ENCODE data around the gene PRR5L. TPM values are rescaled to one million over a fixed set of nuclear protein-coding genes. Genes with fewer than 3 reads are reported as not detected.
A peak's percentile ranks its signal among the peaks of the same experiment; 100 is the strongest.

PRR5L gene
- total RNA-seq, 1 donor from 2014 or later, result 14.7 TPM

DNA sequence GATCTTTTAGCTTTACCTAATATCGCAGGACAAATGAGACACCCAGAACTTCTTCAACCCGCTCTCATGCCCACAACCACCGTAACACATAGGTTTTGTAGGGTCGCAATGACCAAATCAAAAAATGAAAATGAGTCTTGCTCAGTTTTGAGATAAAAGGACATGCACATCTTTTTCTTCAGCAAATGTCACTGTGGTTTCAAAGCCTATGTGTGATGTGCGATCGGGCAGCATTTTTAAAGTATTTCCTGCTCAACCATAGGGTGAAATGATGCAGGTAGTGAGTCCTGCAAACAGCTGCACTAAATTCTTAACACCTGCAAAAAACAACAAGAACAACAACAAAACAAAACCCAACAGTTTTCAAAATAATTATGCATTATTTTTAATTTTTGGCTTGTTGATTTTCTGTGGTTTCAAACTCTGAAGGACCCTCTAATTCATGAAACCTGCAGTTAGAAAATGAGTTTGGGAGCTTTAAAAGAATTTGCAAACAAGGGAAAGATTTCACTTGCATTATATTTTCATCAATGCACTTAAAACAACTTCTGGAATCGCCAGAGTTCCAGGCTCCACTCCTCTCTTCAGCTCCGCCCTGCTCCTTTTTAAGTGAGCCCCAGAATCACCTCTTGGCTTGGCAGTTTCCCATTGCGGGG, 79.4 kb downstream of the PRR5L start:
- Histone ChIP-seq H3K27ac (no peak overlapping the region), H3K9ac (no peak overlapping the region)

DNA sequence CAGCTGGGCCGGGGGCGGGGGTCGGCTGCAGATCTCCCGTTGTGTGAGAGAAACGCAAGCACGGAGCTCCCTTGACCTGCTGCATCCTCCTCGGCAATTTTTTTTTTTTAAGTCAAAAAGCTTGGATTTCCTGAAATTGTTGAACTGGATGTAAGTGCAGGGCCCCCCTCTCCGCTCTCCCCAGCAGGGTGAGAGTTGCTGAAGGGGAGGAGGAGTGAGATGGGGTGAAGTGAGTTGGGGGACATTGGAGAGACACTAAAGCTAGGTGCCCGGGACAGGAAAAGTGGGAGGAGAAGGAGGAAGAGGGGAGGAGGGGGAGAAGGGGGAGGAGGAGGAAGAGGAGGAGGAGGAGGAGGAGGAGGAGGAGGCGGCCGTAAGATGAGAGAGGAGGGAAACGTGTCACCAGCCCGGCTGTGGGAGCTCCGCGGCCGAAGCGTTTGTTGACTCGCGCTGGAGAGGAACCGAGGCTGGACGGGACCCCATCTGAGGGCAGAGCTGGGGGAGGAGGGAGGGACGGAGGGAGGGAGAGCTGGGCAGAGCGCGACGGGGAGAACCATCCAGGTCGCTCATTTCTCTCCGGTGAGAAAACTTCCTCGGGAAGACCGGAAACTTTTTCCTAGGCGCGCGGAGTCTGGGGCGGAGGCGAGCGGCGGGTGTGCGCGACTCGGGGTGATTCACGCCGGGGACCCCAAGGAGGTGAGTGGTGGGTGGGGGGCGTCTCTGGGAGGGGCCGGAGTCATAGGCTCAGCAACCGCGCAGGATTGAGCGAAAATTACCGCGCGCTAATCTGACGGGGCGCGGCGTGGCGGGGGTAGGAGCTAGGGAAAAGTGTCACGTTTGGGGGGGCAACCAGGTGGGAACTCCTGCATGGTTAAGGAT, 80.2 kb downstream of the PRR5L start:
- H3K9ac ChIP-seq, result no peak overlapping the region
- Mint-ChIP-seq H3K27ac (peak overlapping the region; percentile 54), H3K27me3 (ENCODE audit: insufficient read depth, low read depth) (peaks cover 7% of the 10 kb centered on the region), H3K4me1 (peaks cover 57% of the 10 kb centered on the region), H3K4me3 (peak overlapping the region; percentile 98), H3K36me3 (peaks cover 18% of the 10 kb centered on the region), H3K9me3 (no peaks in the 10 kb centered on the region)
- H3K79me2 ChIP-seq (ENCODE audit: low read depth), result peaks cover 16% of the 10 kb centered on the region
- H3K4me1 ChIP-seq, result peaks cover 40% of the 10 kb centered on the region
- H4K20me1 ChIP-seq (ENCODE audit: low read depth), result no peaks in the 10 kb centered on the region
- H3K9me3 ChIP-seq (ENCODE audit: low read depth), result no peaks in the 10 kb centered on the region
- H3K36me3 ChIP-seq, result no peaks in the 10 kb centered on the region
- peak; percentile 72 for DNase-seq (ENCODE audit: low spot score)
- H3K4me2 ChIP-seq, result peak overlapping the region; percentile 89
- no peak overlapping the region for H3K27ac ChIP-seq
- peaks cover 27% of the 10 kb centered on the region for H3K27me3 ChIP-seq
- H3K4me3 ChIP-seq, result peak overlapping the region; percentile 63
- no peak for TF ChIP-seq EZH2phosphoT487 (IDR thresholded peaks at IDR 0.05)
- TF ChIP-seq EZH2 (IDR thresholded peaks at IDR 0.05), result no peak
- TF ChIP-seq CTCF (IDR thresholded peaks at IDR 0.05), result no peak
- peak overlapping the region; percentile 73 for H2AFZ ChIP-seq (replicated peaks)
- H3F3A ChIP-seq (ENCODE audit: low read depth), result peaks cover 24% of the 10 kb centered on the region

More for the DNA sequence above, 79.4 kb downstream of the PRR5L start:
- Histone ChIP-seq H3K79me2 (ENCODE audit: low read depth) (peaks cover 16% of the 10 kb centered on the region), H3K9me3 (ENCODE audit: low read depth) (no peaks in the 10 kb centered on the region), H3K4me1 (peaks cover 33% of the 10 kb centered on the region), H3K27me3 (peaks cover 27% of the 10 kb centered on the region), H3F3A (ENCODE audit: low read depth) (peaks cover 24% of the 10 kb centered on the region), H3K4me3 (peak overlapping the region; percentile 63), H4K20me1 (ENCODE audit: low read depth) (no peaks in the 10 kb centered on the region), H3K36me3 (no peaks in the 10 kb centered on the region), H3K4me2 (peak overlapping the region; percentile 89), H2AFZ (replicated peaks) (peak overlapping the region; percentile 73)
- Mint-ChIP-seq H3K4me3 (peak overlapping the region; percentile 98), H3K27ac (no peak overlapping the region), H3K9me3 (no peaks in the 10 kb centered on the region), H3K4me1 (peaks cover 52% of the 10 kb centered on the region), H3K27me3 (ENCODE audit: insufficient read depth, low read depth) (peaks cover 7% of the 10 kb centered on the region), H3K36me3 (peaks cover 15% of the 10 kb centered on the region)
- no peak for DNase-seq (ENCODE audit: low spot score)
- no peak for TF ChIP-seq CTCF (IDR thresholded peaks at IDR 0.05)
- no peak for TF ChIP-seq EZH2phosphoT487 (IDR thresholded peaks at IDR 0.05)
- TF ChIP-seq EZH2 (IDR thresholded peaks at IDR 0.05), result no peak

- TF ChIP-seq CTCF (IDR thresholded peaks at IDR 0.05), result peak; percentile 78
- TF ChIP-seq EZH2phosphoT487 (IDR thresholded peaks at IDR 0.05), result no peak
- Histone ChIP-seq H3K4me2 (peak overlapping the region; percentile 89), H2AFZ (replicated peaks) (peak overlapping the region; percentile 73), H3K9ac (no peak overlapping the region), H3K27me3 (peaks cover 27% of the 10 kb centered on the region), H3K79me2 (ENCODE audit: low read depth) (peaks cover 16% of the 10 kb centered on the region), H3K4me3 (peak overlapping the region; percentile 63), H3K36me3 (no peaks in the 10 kb centered on the region), H3K4me1 (peaks cover 38% of the 10 kb centered on the region), H3F3A (ENCODE audit: low read depth) (peaks cover 24% of the 10 kb centered on the region), H4K20me1 (ENCODE audit: low read depth) (no peaks in the 10 kb centered on the region), H3K27ac (no peak overlapping the region), H3K9me3 (ENCODE audit: low read depth) (no peaks in the 10 kb centered on the region)
- peaks cover 56% of the 10 kb centered on the region for H3K4me1 Mint-ChIP-seq
- H3K27me3 Mint-ChIP-seq (ENCODE audit: insufficient read depth, low read depth), result peaks cover 7% of the 10 kb centered on the region
- peak overlapping the region; percentile 54 for H3K27ac Mint-ChIP-seq
- peak overlapping the region; percentile 98 for H3K4me3 Mint-ChIP-seq
- peaks cover 21% of the 10 kb centered on the region for H3K36me3 Mint-ChIP-seq
- peak; percentile 85 for DNase-seq (ENCODE audit: low spot score)
- H3K9me3 Mint-ChIP-seq, result no peaks in the 10 kb centered on the region
These were observed 81.0 kb downstream of the PRR5L start for GRCh38 chr11:36376888-36377758.

All from neural progenitor cell (in vitro differentiated cells).